Trophoblast cell (in vitro differentiated cells and primary cell): ENCODE results near the gene F7.
A peak's percentile ranks its signal among the peaks of the same experiment; 100 is the strongest.

Source experiments
- DNase-seq, 2 donors: peaks; one replicate each; pipeline ENCODE4 v3.0.0-alpha.2; 2016
- H2AFZ ChIP-seq: 2 replicates; pipeline ENCODE4 v1.6.1; 2013; ENCODE audit warnings: low read length, moderate library complexity, mild to moderate bottlenecking; ENCODE audit not compliant: insufficient read depth, poor library complexity
- H2AK5ac ChIP-seq: 2 replicates; pipeline ENCODE4 v1.6.1; 2013; ENCODE audit warnings: mild to moderate bottlenecking, low read length
- H2BK120ac ChIP-seq: 2 replicates; pipeline ENCODE4 v1.6.1; 2013; ENCODE audit warnings: low read length, mild to moderate bottlenecking, moderate library complexity; ENCODE audit not compliant: insufficient read depth, poor library complexity
- H2BK12ac ChIP-seq: 2 replicates; pipeline ENCODE4 v1.6.1; 2013; ENCODE audit warnings: mild to moderate bottlenecking, low read length, moderate library complexity
- H2BK5ac ChIP-seq: 2 replicates; pipeline ENCODE4 v1.6.1; 2013; ENCODE audit warnings: low read length, low read depth, moderate library complexity, mild to moderate bottlenecking; ENCODE audit not compliant: poor library complexity
- H3K14ac ChIP-seq: 2 replicates; pipeline ENCODE4 v1.6.1; 2013; ENCODE audit warnings: mild to moderate bottlenecking, low read length
- H3K18ac ChIP-seq: 2 replicates; pipeline ENCODE4 v1.6.1; 2013; ENCODE audit warnings: mild to moderate bottlenecking, low read length
- H3K23ac ChIP-seq: 2 replicates; pipeline ENCODE4 v1.6.1; 2013; ENCODE audit warnings: low read length
- H3K27ac ChIP-seq: 2 replicates; pipeline ENCODE4 v1.5.1; 2013; ENCODE audit warnings: low read depth, mild to moderate bottlenecking, inconsistent platforms, low read length, moderate library complexity
- H3K27me3 ChIP-seq: 2 replicates; pipeline ENCODE4 v1.6.1; 2013; ENCODE audit warnings: inconsistent platforms, mild to moderate bottlenecking, low read length, moderate library complexity; ENCODE audit not compliant: insufficient read depth
- H3K36me3 ChIP-seq, 2 experiments: 1 replicate in 1 of 2; 2 replicates in 1 of 2; pipeline ENCODE4 v1.6.1; 2013; ENCODE audit warnings: low read length in 2 of 2, mild to moderate bottlenecking in 2 of 2, moderate library complexity in 1 of 2; ENCODE audit not compliant: insufficient read depth in 2 of 2, control insufficient read depth in 1 of 2
- H3K4ac ChIP-seq: 2 replicates; pipeline ENCODE4 v1.6.1; 2013; ENCODE audit warnings: low read depth, mild to moderate bottlenecking, low read length, moderate library complexity
- H3K4me1 ChIP-seq, 2 experiments: 1 replicate in 1 of 2; 2 replicates in 1 of 2; pipeline ENCODE4 v1.6.1; 2013; ENCODE audit warnings: low read length in 2 of 2, mild to moderate bottlenecking in 2 of 2, moderate library complexity in 1 of 2; ENCODE audit not compliant: insufficient read depth in 2 of 2, control insufficient read depth in 1 of 2
- H3K4me2 ChIP-seq: 2 replicates; pipeline ENCODE4 v1.6.1; 2013; ENCODE audit warnings: inconsistent platforms, mild to moderate bottlenecking, low read length, moderate library complexity
- H3K4me3 ChIP-seq: 2 replicates; pipeline ENCODE4 v1.5.1; 2013; ENCODE audit warnings: mild to moderate bottlenecking, low read depth, low read length, inconsistent platforms
- H3K79me1 ChIP-seq: one replicate; pipeline ENCODE4 v1.6.1; 2013; ENCODE audit warnings: low read length
- H3K79me2 ChIP-seq: 2 replicates; pipeline ENCODE4 v1.6.1; 2013; ENCODE audit warnings: low read length, mild to moderate bottlenecking; ENCODE audit not compliant: control insufficient read depth, insufficient read depth, poor library complexity
- H3K9ac ChIP-seq: 2 replicates; pipeline ENCODE4 v1.6.1; 2013; ENCODE audit warnings: mild to moderate bottlenecking, low read length
- H3K9me3 ChIP-seq: 2 replicates; pipeline ENCODE4 v1.6.1; 2013; ENCODE audit warnings: low read depth, mild to moderate bottlenecking, control low read depth, inconsistent platforms, low read length; ENCODE audit not compliant: insufficient read depth
- H4K12ac ChIP-seq: 2 replicates; pipeline ENCODE4 v1.6.1; 2013; ENCODE audit warnings: low read depth, mild to moderate bottlenecking, low read length, moderate library complexity
- H4K8ac ChIP-seq: 2 replicates; pipeline ENCODE4 v1.6.1; 2013; ENCODE audit warnings: low read depth, mild to moderate bottlenecking, low read length, moderate library complexity
- H4K91ac ChIP-seq: one replicate; pipeline ENCODE4 v1.6.1; 2013; ENCODE audit warnings: low read depth, mild to moderate bottlenecking, low read length, moderate library complexity
- WGBS: extraction: QIAGEN DNeasy Blood & Tissue Kit; methylation state at CpG from one replicate; pipeline ENCODE4 v1.1.7; 2013; ENCODE audit warnings: missing lambda C conversion rate; ENCODE audit not compliant: insufficient read length, insufficient coverage; ENCODE audit errors: extremely low coverage; 5-methylcytosine and 5-hydroxymethylcytosine counted together

The F7 gene

GRCh38 chr13:113112893-113113845 lies 7.6 kb downstream of the F7 start:
- H3K27ac ChIP-seq, result no peak overlapping the region
- H2BK120ac ChIP-seq, result no peak overlapping the region
- no peak overlapping the region for H3K23ac ChIP-seq
- no peaks in the 10 kb centered on the region for H3K79me2 ChIP-seq
- no peak overlapping the region for H3K4me3 ChIP-seq
- H2AK5ac ChIP-seq, result no peak overlapping the region
- no peak overlapping the region for H3K14ac ChIP-seq
- H4K12ac ChIP-seq, result no peak overlapping the region
- H3K27me3 ChIP-seq, result peaks cover 15% of the 10 kb centered on the region
- H3K9ac ChIP-seq, result no peak overlapping the region
- no peaks in the 10 kb centered on the region for H3K36me3 ChIP-seq
- H4K91ac ChIP-seq, result no peak overlapping the region
- WGBS, result no CpG with 5 or more reads among the region's 9 CpGs
- no peak overlapping the region for H3K4me2 ChIP-seq
- peaks cover 4 to 6% of the 10 kb centered on the region in 2 experiments for H3K4me1 ChIP-seq
- no peak overlapping the region for H3K4ac ChIP-seq
- H4K8ac ChIP-seq, result no peak overlapping the region
- peaks cover 26% of the 10 kb centered on the region for H3K9me3 ChIP-seq
- H3K79me1 ChIP-seq, result no peaks in the 10 kb centered on the region
- no peak overlapping the region for H2AFZ ChIP-seq
- H2BK5ac ChIP-seq, result no peak overlapping the region
- H2BK12ac ChIP-seq, result no peak overlapping the region
- H3K18ac ChIP-seq, result no peak overlapping the region
- no peak for DNase-seq

GRCh38 chr13:113113846-113114271 lies 8.3 kb downstream of the F7 start:
- no peak overlapping the region for H2AFZ ChIP-seq
- no CpG with 5 or more reads among the region's 8 CpGs for WGBS

GRCh38 chr13:113114511-113115362 lies 9.1 kb downstream of the F7 start:
- DNase-seq, result no peak
- H3K9ac ChIP-seq, result no peak overlapping the region
- H3K23ac ChIP-seq, result no peak overlapping the region
- peaks cover 8% of the 10 kb centered on the region for H3K27me3 ChIP-seq
- no peaks in the 10 kb centered on the region for H3K36me3 ChIP-seq
- H3K27ac ChIP-seq, result no peak overlapping the region
- no peak overlapping the region for H2BK120ac ChIP-seq
- no peak overlapping the region for H4K12ac ChIP-seq
- no peak overlapping the region for H2BK5ac ChIP-seq
- no peak overlapping the region for H3K4ac ChIP-seq
- no peak overlapping the region for H3K4me2 ChIP-seq
- H3K79me1 ChIP-seq, result no peaks in the 10 kb centered on the region
- peaks cover 4 to 6% of the 10 kb centered on the region in 2 experiments for H3K4me1 ChIP-seq
- no CpG with 5 or more reads among the region's 17 CpGs for WGBS
- peaks cover 20% of the 10 kb centered on the region for H3K9me3 ChIP-seq
- H2BK12ac ChIP-seq, result no peak overlapping the region
- H3K14ac ChIP-seq, result no peak overlapping the region
- H3K18ac ChIP-seq, result no peak overlapping the region
- no peak overlapping the region for H2AK5ac ChIP-seq
- no peak overlapping the region for H2AFZ ChIP-seq
- H3K79me2 ChIP-seq, result no peaks in the 10 kb centered on the region
- H4K91ac ChIP-seq, result no peak overlapping the region
- H4K8ac ChIP-seq, result no peak overlapping the region
- H3K4me3 ChIP-seq, result no peak overlapping the region

More at GRCh38 chr13:113113846-113114271, 8.3 kb downstream of the F7 start:
- Histone ChIP-seq H3K9ac (no peak overlapping the region), H3K79me2 (no peaks in the 10 kb centered on the region), H3K4ac (no peak overlapping the region), H2AK5ac (no peak overlapping the region), H3K27ac (no peak overlapping the region), H3K27me3 (peaks cover 15% of the 10 kb centered on the region), H3K4me3 (no peak overlapping the region), H3K36me3 (no peaks in the 10 kb centered on the region), H3K9me3 (peaks cover 26% of the 10 kb centered on the region), H3K23ac (no peak overlapping the region), H3K4me2 (no peak overlapping the region), H3K18ac (no peak overlapping the region), H3K4me1 (peaks cover 4 to 6% of the 10 kb centered on the region in 2 experiments), H3K79me1 (no peaks in the 10 kb centered on the region), H2BK5ac (no peak overlapping the region), H4K8ac (no peak overlapping the region), H2BK120ac (no peak overlapping the region), H4K91ac (no peak overlapping the region), H4K12ac (no peak overlapping the region), H3K14ac (no peak overlapping the region), H2BK12ac (no peak overlapping the region)
- no peak for DNase-seq

- no peak overlapping the region for H3K14ac ChIP-seq
- H3K4ac ChIP-seq, result no peak overlapping the region
- peaks cover 5% of the 10 kb centered on the region for H3K27me3 ChIP-seq
- no peak overlapping the region for H3K23ac ChIP-seq
- H4K91ac ChIP-seq, result no peak overlapping the region
- H3K4me2 ChIP-seq, result no peak overlapping the region
- H4K12ac ChIP-seq, result no peak overlapping the region
- no peaks in the 10 kb centered on the region for H3K79me1 ChIP-seq
- DNase-seq, result no peak
- no peak overlapping the region for H3K27ac ChIP-seq
- no peak overlapping the region for H2AFZ ChIP-seq
- H2BK12ac ChIP-seq, result no peak overlapping the region
- peaks cover 4 to 6% of the 10 kb centered on the region in 2 experiments for H3K4me1 ChIP-seq
- WGBS, result no CpG with 5 or more reads among the region's 21 CpGs
- no peak overlapping the region for H3K18ac ChIP-seq
- peak overlapping the region; percentile 12 for H3K4me3 ChIP-seq
- H2AK5ac ChIP-seq, result no peak overlapping the region
- H2BK120ac ChIP-seq, result no peak overlapping the region
- H3K79me2 ChIP-seq, result no peaks in the 10 kb centered on the region
- H3K36me3 ChIP-seq, result no peaks in the 10 kb centered on the region
- H3K9ac ChIP-seq, result no peak overlapping the region
- H4K8ac ChIP-seq, result no peak overlapping the region
- H2BK5ac ChIP-seq, result no peak overlapping the region
- peaks cover 14% of the 10 kb centered on the region for H3K9me3 ChIP-seq
Observed at GRCh38 chr13:113115363-113116205, 10.0 kb downstream of the F7 start.
